LNCAP (cell line): Measurements from ENCODE around the gene ZNF474.

Source experiments
- CTCF ChIP-seq: fragments of 450-650 bp; IDR thresholded peaks from 2 replicates; pipeline ENCODE4 v1.5.1; 2017; ENCODE audit warnings: mild to moderate bottlenecking

ZNF474 gene

GRCh38 chr5:122095158-122095557 lies 34.2 kb upstream of the ZNF474 start:
- TF ChIP-seq CTCF = no peak

- no peak for TF ChIP-seq CTCF
Observed at GRCh38 chr5:122097391-122097790, 32.0 kb upstream of the ZNF474 start.

- no peak for TF ChIP-seq CTCF
Observed at GRCh38 chr5:122099060-122099790, 30.1 kb upstream of the ZNF474 start.

GRCh38 chr5:122101636-122102285 lies 27.6 kb upstream of the ZNF474 start:
- TF ChIP-seq CTCF = peak; percentile 77

GRCh38 chr5:122102825-122103224 lies 26.5 kb upstream of the ZNF474 start:
- no peak for TF ChIP-seq CTCF

- TF ChIP-seq CTCF = no peak
Observed at GRCh38 chr5:122105909-122106308, 23.4 kb upstream of the ZNF474 start.

GRCh38 chr5:122107016-122107415 lies 22.3 kb upstream of the ZNF474 start:
- no peak for TF ChIP-seq CTCF
